CD4-positive, CD25-positive, alpha-beta regulatory T cell (primary cell): ENCODE data around the gene MMADHC. TPM values are rescaled to one million over a fixed set of nuclear protein-coding genes. Genes with fewer than 3 reads are reported as not detected.

Experiments used
- ATAC-seq, 2 donors: fragments of 150-1000 bp; cut with Tn5 transposase; one replicate each; pipeline ENCODE4 v1.10.0; 2021; ENCODE audit warnings: low read depth in 2 of 2, moderate number of reproducible peaks in 2 of 2, moderate library complexity in 1 of 2
- DNase-seq, 3 donors: peaks; one replicate each; pipeline versions ENCODE4 v3.0.0 to v3.0.0-alpha.2; 2012 to 2022; ENCODE audit warnings: mixed read lengths in 1 of 3
- H3K27ac ChIP-seq: one replicate; pipeline ENCODE4 v1.7.0; 2013; ENCODE audit warnings: mild to moderate bottlenecking, low read length; ENCODE audit not compliant: insufficient read depth, poor library complexity, severe bottlenecking
- H3K27me3 ChIP-seq: one replicate; pipeline ENCODE4 v1.7.0; 2013; ENCODE audit warnings: low read length; ENCODE audit not compliant: control insufficient read depth, insufficient read depth
- H3K36me3 ChIP-seq: one replicate; pipeline ENCODE4 v1.7.0; 2013; ENCODE audit warnings: mild to moderate bottlenecking, low read length, moderate library complexity; ENCODE audit not compliant: control insufficient read depth, insufficient read depth
- H3K4me1 ChIP-seq: 2 replicates; pipeline ENCODE4 v1.7.0; 2013; ENCODE audit warnings: mild to moderate bottlenecking, low read length; ENCODE audit not compliant: insufficient read depth, control insufficient read depth, poor library complexity, severe bottlenecking
- H3K4me3 ChIP-seq: one replicate; pipeline ENCODE4 v1.7.0; 2013; ENCODE audit warnings: low read depth, mild to moderate bottlenecking, low read length, moderate library complexity
- H3K9me3 ChIP-seq, 2 experiments: 1 replicate in 1 of 2; 2 replicates in 1 of 2; pipeline ENCODE4 v1.7.0; 2013; ENCODE audit warnings: low read length in 2 of 2, mild to moderate bottlenecking in 1 of 2, moderate library complexity in 1 of 2; ENCODE audit not compliant: control insufficient read depth in 2 of 2
- H3K27ac Mint-ChIP-seq, 3 donors: one replicate each; pipeline ENCODE4 v1.8.0; 2020 to 2022; ENCODE audit warnings: mild to moderate bottlenecking in 3 of 3, mixed read lengths in 3 of 3, moderate library complexity in 2 of 3
- H3K27me3 Mint-ChIP-seq: one replicate; pipeline ENCODE4 v1.8.0; 2022; ENCODE audit warnings: mild to moderate bottlenecking, mixed read lengths
- H3K36me3 Mint-ChIP-seq: one replicate; pipeline ENCODE4 v1.8.0; 2020; ENCODE audit warnings: mixed read lengths
- H3K4me1 Mint-ChIP-seq, 4 donors: one replicate each; pipeline ENCODE4 v1.8.0; 2020 to 2022; ENCODE audit warnings: mixed read lengths in 4 of 4, mild to moderate bottlenecking in 1 of 4
- H3K4me3 Mint-ChIP-seq, 4 donors: one replicate each; pipeline ENCODE4 v1.8.0; 2020 to 2022; ENCODE audit warnings: mild to moderate bottlenecking in 4 of 4, mixed read lengths in 4 of 4, moderate library complexity in 3 of 4
- H3K9me3 Mint-ChIP-seq, 7 donors: one replicate each; pipeline ENCODE4 v1.8.0; 2020 to 2022; ENCODE audit warnings: mixed read lengths in 7 of 7, mild to moderate bottlenecking in 3 of 7, moderate library complexity in 2 of 7
- polyA plus RNA-seq, 4 donors: library from polyadenylated mRNA; unstranded; fragments of 300-500 nt; fragmentation: Illumina TruSeq; gene quantifications; one replicate each; pipeline ENCODE4 v1.2.3, GENCODE V29; 2021
- total RNA-seq: library from RNA; stranded (reverse); gene quantifications from one replicate; pipeline ENCODE4 v1.2.3, GENCODE V29; 2022

MMADHC gene
- total and polyA plus RNA-seq, 5 donors from 2014 or later, result 72.5 to 200 (median 170) TPM

- no peaks in the 10 kb centered on the region for H3K9me3 ChIP-seq
Observed at GRCh38 chr2:149526689-149527088, 60.9 kb downstream of the MMADHC start.

GRCh38 chr2:149525323-149525722 is 62.3 kb downstream of the MMADHC start:
- no peak overlapping the region for H3K27ac ChIP-seq
- H3K27me3 Mint-ChIP-seq, result peaks cover 18% of the 10 kb centered on the region
- no peaks in the 10 kb centered on the region for H3K9me3 ChIP-seq
- no peaks in the 10 kb centered on the region for H3K36me3 Mint-ChIP-seq
- no peaks in the 10 kb centered on the region for H3K36me3 ChIP-seq
- no peaks in the 10 kb centered on the region for H3K4me1 Mint-ChIP-seq
- no peak overlapping the region for H3K4me3 Mint-ChIP-seq
- no peaks in the 10 kb centered on the region for H3K4me1 ChIP-seq
- no peaks in the 10 kb centered on the region for H3K27me3 ChIP-seq
- DNase-seq, result no peak
- H3K27ac Mint-ChIP-seq, result no peak overlapping the region
- H3K9me3 Mint-ChIP-seq, result peaks cover 0 to 5% (median 4%) of the 10 kb centered on the region in 7 donors
- ATAC-seq, result no peak
- H3K4me3 ChIP-seq, result no peak overlapping the region

More at GRCh38 chr2:149526689-149527088, 60.9 kb downstream of the MMADHC start:
- DNase-seq, result no peak
- no peak overlapping the region for H3K27ac ChIP-seq
- no peaks in the 10 kb centered on the region for H3K36me3 ChIP-seq
- Mint-ChIP-seq H3K4me1 (no peaks in the 10 kb centered on the region), H3K27me3 (peaks cover 18% of the 10 kb centered on the region), H3K27ac (no peak overlapping the region), H3K9me3 (peaks cover 0 to 4% (median 2%) of the 10 kb centered on the region in 7 donors), H3K36me3 (no peaks in the 10 kb centered on the region), H3K4me3 (no peak overlapping the region)
- ATAC-seq, result no peak
- no peaks in the 10 kb centered on the region for H3K27me3 ChIP-seq
- no peaks in the 10 kb centered on the region for H3K4me1 ChIP-seq
- no peak overlapping the region for H3K4me3 ChIP-seq
